Measurements from ENCODE around the gene BIRC3. TPM values are rescaled to one million over a fixed set of nuclear protein-coding genes. Genes with fewer than 3 reads are reported as not detected.

The BIRC3 gene
- total RNA-seq, result 10 to 100 TPM; 13.7 to 19.3 TPM
- polyA plus RNA-seq, result 10 to 100 TPM in 1 of 2 donors, 1 to 10 TPM in 1; 2.6 to 10.1 TPM
- long read RNA-seq, donor 1, partial matches to known transcripts, result 31 of 33 reads
- long read RNA-seq, donor 1, other reads (novel, unspliced or antisense), result 2 of 33 reads
- long read RNA-seq, donor 2, full-length matches to known transcripts, result 2 of 18 reads
- long read RNA-seq, donor 2, partial matches to known transcripts, result 10 of 18 reads
- long read RNA-seq, donor 2, other reads (novel, unspliced or antisense), result 6 of 18 reads

DNA sequence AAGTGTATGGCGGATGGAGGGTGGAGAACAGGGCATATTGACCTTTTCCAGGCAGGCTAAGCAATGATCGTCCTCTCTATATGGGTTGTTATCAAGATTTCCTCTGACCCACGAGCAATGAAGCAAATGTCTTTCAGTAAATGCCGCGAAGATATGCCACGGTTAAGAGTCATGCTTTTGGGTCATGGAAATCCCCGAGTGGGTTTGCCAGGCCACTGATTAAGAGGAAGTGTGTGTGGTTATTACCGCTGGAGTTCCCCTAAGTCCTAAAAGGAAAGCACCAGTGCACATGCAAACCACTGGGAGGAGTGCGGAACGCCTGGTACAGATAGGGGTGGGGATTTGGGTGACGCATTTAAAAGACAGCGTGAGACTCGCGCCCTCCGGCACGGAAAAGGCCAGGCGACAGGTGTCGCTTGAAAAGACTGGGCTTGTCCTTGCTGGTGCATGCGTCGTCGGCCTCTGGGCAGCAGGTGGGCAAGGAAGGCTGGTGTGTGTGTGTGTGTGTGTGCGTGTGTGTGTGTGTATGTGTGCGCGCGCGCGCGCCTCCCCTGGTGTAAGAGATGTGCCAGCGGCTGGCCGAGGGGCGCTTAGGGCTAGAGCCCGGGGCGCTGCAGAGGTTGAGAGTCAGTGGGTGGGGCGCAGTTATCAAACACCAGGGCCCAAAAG lies at the start of gene BIRC3:
BIRC3 (plus strand) TSS at position 386 of the 669 bp plus-strand sequence. CDS start 7,026 bp downstream, outside the sequence.
- H3K27ac ChIP-seq (ENCODE audit: low read depth in 1 of 2, low read length in 2 of 2), result peak within 1 kb of the TSS in 1 of 2 donors; percentile 37
- DNase-seq, result peak; percentile 88 to 89
- H3K4me3 ChIP-seq (ENCODE audit: low read length in 2 of 2), result peak within 1 kb of the TSS; percentile 64 to 92
- H3K36me3 ChIP-seq (ENCODE audit: control insufficient read depth in 1 of 2, insufficient read depth in 2 of 2, low read length in 1 of 2), result no peaks in the 10 kb centered on the region
- intact Hi-C loops (cut with DNase I), result no loop called here
- peaks cover 4 to 13% of the 10 kb centered on the region in 2 donors for H3K4me1 ChIP-seq (ENCODE audit: control insufficient read depth in 1 of 2, insufficient read depth in 2 of 2, low read length in 2 of 2)
- WGBS, 2 donors, result 2% methylated on average over 34 of the region's 34 CpGs
- ATAC-seq (ENCODE audit: low FRiP score), result peak; percentile 94
- H3K9me3 ChIP-seq (ENCODE audit: control insufficient read depth, low read length), result no peaks in the 10 kb centered on the region
- no peaks in the 10 kb centered on the region for H3K27me3 ChIP-seq (ENCODE audit: control insufficient read depth in 1 of 2, insufficient read depth in 2 of 2, low read length in 1 of 2)

DNA sequence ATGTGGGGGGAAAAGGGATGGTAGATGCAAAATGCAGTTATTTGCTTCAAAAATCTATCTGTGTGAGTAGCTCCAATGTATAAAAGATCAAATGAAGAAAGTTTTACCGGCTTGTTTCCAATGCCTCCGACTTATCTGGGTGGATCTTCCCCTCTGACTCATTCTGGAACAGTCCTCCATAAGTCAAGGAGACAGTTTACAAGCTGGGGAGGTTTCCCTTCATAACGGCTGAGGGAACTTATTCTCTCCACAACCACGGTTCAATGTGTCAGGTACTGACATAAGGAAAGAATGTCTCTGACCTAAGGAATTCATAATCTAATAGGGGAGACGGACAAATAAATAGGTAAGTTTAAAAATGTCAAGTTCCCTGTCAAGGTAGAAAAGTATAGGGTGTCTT lies 49.7 kb upstream of the BIRC3 start:
- H3K4me3 ChIP-seq (ENCODE audit: low read length in 2 of 2), result no peak overlapping the region
- no peaks in the 10 kb centered on the region for H3K27me3 ChIP-seq (ENCODE audit: control insufficient read depth in 1 of 2, insufficient read depth in 2 of 2, low read length in 1 of 2)
- H3K9me3 ChIP-seq (ENCODE audit: control insufficient read depth, low read length), result no peaks in the 10 kb centered on the region
- ATAC-seq (ENCODE audit: low FRiP score) (peak; percentile 37), DNase-seq (no peak)
- peaks cover 0 to 3% of the 10 kb centered on the region in 2 donors for H3K4me1 ChIP-seq (ENCODE audit: control insufficient read depth in 1 of 2, insufficient read depth in 2 of 2, low read length in 2 of 2)
- H3K36me3 ChIP-seq (ENCODE audit: control insufficient read depth in 1 of 2, insufficient read depth in 2 of 2, low read length in 1 of 2), result no peaks in the 10 kb centered on the region
- 44 to 50% methylated on average over 5 of the region's 5 CpGs for WGBS, 2 donors
- H3K27ac ChIP-seq (ENCODE audit: low read depth in 1 of 2, low read length in 2 of 2), result peak overlapping the region in 1 of 2 donors; percentile 76
- intact Hi-C loops (cut with DNase I), result no loop called here

DNA sequence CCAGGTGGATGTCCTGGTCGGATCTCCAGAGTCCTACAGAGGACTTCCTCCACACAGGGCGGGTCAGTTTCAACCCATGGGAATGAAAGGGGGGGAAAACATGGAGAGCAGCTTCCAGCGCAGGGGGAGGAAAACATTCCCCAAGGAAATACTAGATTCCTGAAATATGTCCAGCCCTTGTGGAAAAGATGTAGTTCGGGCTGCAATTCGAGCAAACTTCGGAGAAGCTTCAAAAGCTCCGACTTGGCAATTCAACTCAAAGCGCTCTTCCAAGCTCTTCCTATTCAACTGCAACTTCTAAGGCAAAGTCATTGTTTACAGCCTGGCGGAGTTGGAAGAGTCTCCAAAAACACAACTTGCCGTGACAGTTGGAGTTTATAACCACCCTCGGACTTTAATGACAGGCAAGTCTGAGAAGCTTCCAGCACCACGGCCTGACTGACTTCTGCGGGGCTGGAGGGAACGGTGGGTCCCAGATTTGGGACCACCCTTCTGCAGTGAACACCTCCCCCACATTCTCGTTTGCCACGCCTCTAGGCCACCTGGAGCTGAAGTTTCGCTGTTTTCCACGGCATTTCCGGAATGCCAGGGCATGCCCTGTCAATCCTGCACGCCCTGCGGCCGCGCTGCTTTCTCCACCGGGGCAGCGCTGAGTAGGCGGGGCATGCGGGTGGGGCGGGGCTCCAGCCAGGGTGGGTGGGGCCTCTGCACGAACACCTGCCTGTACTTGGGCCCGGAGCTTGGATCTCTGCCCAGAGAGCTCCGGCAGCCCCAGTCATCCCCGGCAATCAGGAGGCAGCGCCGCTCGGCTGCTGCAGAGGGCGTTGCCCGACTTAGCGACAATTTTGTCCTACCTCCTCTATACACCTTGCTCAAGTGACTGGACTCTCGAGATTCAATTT lies 49.0 kb upstream of the BIRC3 start:
- no peaks in the 10 kb centered on the region for H3K27me3 ChIP-seq (ENCODE audit: control insufficient read depth in 1 of 2, insufficient read depth in 2 of 2, low read length in 1 of 2)
- DNase-seq (peak; percentile 84 to 91), ATAC-seq (ENCODE audit: low FRiP score) (peak; percentile 84)
- peak overlapping the region; percentile 27 to 62 for H3K4me3 ChIP-seq (ENCODE audit: low read length in 2 of 2)
- peak overlapping the region in 1 of 2 donors; percentile 76 for H3K27ac ChIP-seq (ENCODE audit: low read depth in 1 of 2, low read length in 2 of 2)
- intact Hi-C loops (cut with DNase I), result no loop called here
- peaks cover 0 to 3% of the 10 kb centered on the region in 2 donors for H3K4me1 ChIP-seq (ENCODE audit: control insufficient read depth in 1 of 2, insufficient read depth in 2 of 2, low read length in 2 of 2)
- no peaks in the 10 kb centered on the region for H3K9me3 ChIP-seq (ENCODE audit: control insufficient read depth, low read length)
- H3K36me3 ChIP-seq (ENCODE audit: control insufficient read depth in 1 of 2, insufficient read depth in 2 of 2, low read length in 1 of 2), result no peaks in the 10 kb centered on the region
- WGBS, 2 donors, result 5 to 8% methylated on average over 39 of the region's 39 CpGs

DNA sequence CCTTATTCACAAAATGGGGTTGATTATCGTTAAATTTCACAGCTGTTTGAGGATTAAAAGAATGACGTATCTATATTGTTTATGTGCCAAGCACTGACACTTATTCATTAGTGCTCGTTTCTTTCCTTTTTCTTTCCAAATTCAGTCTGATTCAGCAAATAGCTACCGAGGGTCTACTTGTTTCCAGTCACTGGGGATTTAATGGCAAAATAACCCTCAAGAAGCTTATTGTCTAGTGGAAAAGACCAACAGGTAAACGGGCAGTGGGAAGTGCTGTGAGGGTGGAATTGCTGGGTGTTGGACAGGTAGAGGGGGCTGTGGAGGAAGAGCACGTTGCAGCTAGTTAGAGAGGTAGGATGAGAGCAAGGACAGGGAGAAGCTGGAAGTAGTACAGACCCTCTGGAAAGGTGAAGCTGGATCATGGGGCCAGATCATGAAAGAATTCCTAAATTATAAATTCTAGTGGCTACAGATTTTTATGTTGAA lies 48.3 kb upstream of the BIRC3 start:
- Histone ChIP-seq H3K36me3 (ENCODE audit: control insufficient read depth in 1 of 2, insufficient read depth in 2 of 2, low read length in 1 of 2) (no peaks in the 10 kb centered on the region), H3K4me1 (ENCODE audit: control insufficient read depth in 1 of 2, insufficient read depth in 2 of 2, low read length in 2 of 2) (peaks cover 0 to 3% of the 10 kb centered on the region in 2 donors), H3K9me3 (ENCODE audit: control insufficient read depth, low read length) (no peaks in the 10 kb centered on the region), H3K27ac (ENCODE audit: low read depth in 1 of 2, low read length in 2 of 2) (no peak overlapping the region), H3K27me3 (ENCODE audit: control insufficient read depth in 1 of 2, insufficient read depth in 2 of 2, low read length in 1 of 2) (no peaks in the 10 kb centered on the region), H3K4me3 (ENCODE audit: low read length in 2 of 2) (peak overlapping the region; percentile 27 to 62)
- intact Hi-C loops (cut with DNase I), result no loop called here
- DNase-seq (no peak), ATAC-seq (ENCODE audit: low FRiP score) (no peak)
- WGBS, 2 donors, result 20% methylated on average over 6 of the region's 6 CpGs

DNA sequence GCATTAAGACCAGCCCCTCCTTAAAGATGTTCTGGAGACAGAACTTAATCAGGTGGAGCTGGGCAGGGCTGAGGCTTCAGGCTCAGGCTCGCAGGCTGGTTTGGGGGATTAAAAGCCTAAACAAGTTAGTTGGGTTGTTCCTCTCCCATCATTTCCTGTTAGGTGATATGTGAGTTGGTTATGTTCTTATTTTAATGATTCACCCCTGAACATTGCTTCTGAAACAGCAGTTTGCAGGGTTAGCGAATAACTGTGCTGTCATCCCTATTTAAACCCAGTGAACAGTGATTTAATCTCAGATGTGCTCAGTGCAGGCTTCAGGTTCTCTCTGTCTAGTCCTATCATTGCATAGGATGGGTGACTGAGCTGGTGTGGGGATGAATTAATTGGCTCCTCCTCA lies 47.4 kb upstream of the BIRC3 start:
- Histone ChIP-seq H3K27ac (ENCODE audit: low read depth in 1 of 2, low read length in 2 of 2) (no peak overlapping the region), H3K27me3 (ENCODE audit: control insufficient read depth in 1 of 2, insufficient read depth in 2 of 2, low read length in 1 of 2) (no peaks in the 10 kb centered on the region), H3K4me1 (ENCODE audit: control insufficient read depth in 1 of 2, insufficient read depth in 2 of 2, low read length in 2 of 2) (peaks cover 0 to 3% of the 10 kb centered on the region in 2 donors), H3K36me3 (ENCODE audit: control insufficient read depth in 1 of 2, insufficient read depth in 2 of 2, low read length in 1 of 2) (no peaks in the 10 kb centered on the region), H3K9me3 (ENCODE audit: control insufficient read depth, low read length) (no peaks in the 10 kb centered on the region), H3K4me3 (ENCODE audit: low read length in 2 of 2) (no peak overlapping the region)
- intact Hi-C loops (cut with DNase I), result no loop called here
- ATAC-seq (ENCODE audit: low FRiP score) (no peak), DNase-seq (no peak)
- WGBS, 2 donors, result 91 to 98% methylated on average over 2 of the region's 2 CpGs

DNA sequence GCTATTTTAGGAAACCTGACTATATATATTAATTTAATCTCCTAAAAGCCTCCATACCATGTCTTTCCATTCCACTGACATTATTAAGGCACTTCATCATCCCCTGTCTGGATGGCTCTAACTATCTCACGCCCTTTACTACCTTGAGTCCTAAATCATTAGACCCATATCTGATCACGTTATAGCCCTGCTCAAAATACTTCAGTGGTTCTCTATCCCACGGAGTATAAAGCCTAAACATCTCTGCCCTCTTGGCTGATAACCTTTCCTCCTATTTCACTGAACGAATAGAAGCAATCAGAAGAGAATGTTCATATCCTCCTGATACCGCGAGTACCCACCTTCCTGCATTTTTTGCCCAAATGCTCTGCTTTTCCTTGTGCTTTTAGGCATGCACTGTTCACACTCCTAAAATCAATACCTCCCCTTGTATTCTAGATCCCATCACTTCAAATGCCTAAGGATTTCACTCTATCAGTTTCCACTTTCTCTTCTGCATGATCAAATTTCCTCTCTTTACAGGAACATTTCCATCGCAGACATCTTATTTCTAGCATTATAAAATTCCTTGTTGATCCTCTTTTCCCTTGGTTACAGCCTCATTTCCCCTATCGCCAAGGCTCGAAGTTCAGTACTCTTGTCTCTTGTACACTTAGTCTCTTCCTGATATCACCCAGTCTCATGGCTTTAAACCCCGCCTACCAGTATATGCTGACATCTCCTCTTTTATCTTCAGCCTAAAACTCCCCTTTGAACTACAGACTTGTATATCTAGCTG lies 45.0 kb upstream of the BIRC3 start:
- Histone ChIP-seq H3K27me3 (ENCODE audit: control insufficient read depth in 1 of 2, insufficient read depth in 2 of 2, low read length in 1 of 2) (no peaks in the 10 kb centered on the region), H3K27ac (ENCODE audit: low read depth in 1 of 2, low read length in 2 of 2) (no peak overlapping the region), H3K4me3 (ENCODE audit: low read length in 2 of 2) (no peak overlapping the region), H3K4me1 (ENCODE audit: control insufficient read depth in 1 of 2, insufficient read depth in 2 of 2, low read length in 2 of 2) (peaks cover 0 to 3% of the 10 kb centered on the region in 2 donors), H3K9me3 (ENCODE audit: control insufficient read depth, low read length) (no peaks in the 10 kb centered on the region), H3K36me3 (ENCODE audit: control insufficient read depth in 1 of 2, insufficient read depth in 2 of 2, low read length in 1 of 2) (no peaks in the 10 kb centered on the region)
- DNase-seq (no peak), ATAC-seq (ENCODE audit: low FRiP score) (no peak)
- intact Hi-C loops (cut with DNase I), result no loop called here
- WGBS, 2 donors, result 87% methylated on average over 10 of the region's 10 CpGs

DNA sequence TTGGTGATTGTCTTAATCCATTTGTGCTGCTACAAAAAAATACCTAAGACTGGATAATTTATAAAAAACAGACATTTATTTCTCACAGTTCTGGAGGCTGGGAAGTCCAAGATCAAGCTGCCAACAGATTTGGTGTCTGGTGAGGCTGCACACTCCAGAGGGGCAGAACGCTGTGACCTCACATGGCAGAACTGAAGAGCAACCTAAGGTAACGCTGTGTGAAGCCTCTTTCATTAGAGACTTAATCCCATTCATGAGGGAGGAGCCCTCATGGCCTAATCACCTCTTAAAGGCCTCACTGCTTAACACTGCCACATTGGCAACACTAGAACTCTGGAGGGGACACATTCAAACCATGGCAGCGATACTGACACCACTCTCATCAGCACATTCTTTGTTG lies 42.7 kb upstream of the BIRC3 start:
- H3K9me3 ChIP-seq (ENCODE audit: control insufficient read depth, low read length), result no peaks in the 10 kb centered on the region
- no peaks in the 10 kb centered on the region for H3K36me3 ChIP-seq (ENCODE audit: control insufficient read depth in 1 of 2, insufficient read depth in 2 of 2, low read length in 1 of 2)
- no peaks in the 10 kb centered on the region for H3K4me1 ChIP-seq (ENCODE audit: control insufficient read depth in 1 of 2, insufficient read depth in 2 of 2, low read length in 2 of 2)
- intact Hi-C loops (cut with DNase I), result loop anchor here in 1 of 2 donors (5.0 kb wide), 2 partner anchors 37 to 162 kb away; partner anchors contain the start of gene YAP1
- H3K4me3 ChIP-seq (ENCODE audit: low read length in 2 of 2), result no peak overlapping the region
- H3K27ac ChIP-seq (ENCODE audit: low read depth in 1 of 2, low read length in 2 of 2), result no peak overlapping the region
- 99% methylated on average over 3 of the region's 3 CpGs for WGBS, 2 donors
- ATAC-seq (ENCODE audit: low FRiP score) (no peak), DNase-seq (no peak)
- no peaks in the 10 kb centered on the region for H3K27me3 ChIP-seq (ENCODE audit: control insufficient read depth in 1 of 2, insufficient read depth in 2 of 2, low read length in 1 of 2)

DNA sequence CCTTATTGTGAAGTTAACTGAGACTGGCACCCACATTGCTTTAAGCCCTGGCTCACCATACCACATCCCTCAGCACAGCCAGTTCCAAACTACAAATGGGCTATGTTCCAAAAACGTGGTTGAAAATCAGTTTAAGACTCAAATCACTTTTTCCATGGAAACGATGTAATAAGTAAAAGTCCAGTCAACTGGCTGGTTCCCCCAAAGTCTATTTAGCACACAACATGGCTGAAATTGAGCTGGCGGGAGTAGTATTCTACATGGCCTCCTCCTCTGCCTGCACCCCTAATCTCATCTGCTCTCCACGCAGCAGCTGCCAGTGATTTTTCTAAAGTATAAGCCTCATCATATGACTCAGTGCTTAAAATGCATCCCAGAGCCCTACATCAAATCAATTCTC lies 40.9 kb upstream of the BIRC3 start:
- intact Hi-C loops (cut with DNase I), result loop anchor here in 1 of 2 donors (5.0 kb wide), 2 partner anchors 39 to 164 kb away; partner anchors contain the start of gene YAP1
- H3K27ac ChIP-seq (ENCODE audit: low read depth in 1 of 2, low read length in 2 of 2), result no peak overlapping the region
- H3K9me3 ChIP-seq (ENCODE audit: control insufficient read depth, low read length), result no peaks in the 10 kb centered on the region
- ATAC-seq (ENCODE audit: low FRiP score) (no peak), DNase-seq (no peak)
- no peaks in the 10 kb centered on the region for H3K4me1 ChIP-seq (ENCODE audit: control insufficient read depth in 1 of 2, insufficient read depth in 2 of 2, low read length in 2 of 2)
- 38 to 42% methylated on average over 4 of the region's 4 CpGs for WGBS, 2 donors
- H3K27me3 ChIP-seq (ENCODE audit: control insufficient read depth in 1 of 2, insufficient read depth in 2 of 2, low read length in 1 of 2), result no peaks in the 10 kb centered on the region
- no peaks in the 10 kb centered on the region for H3K36me3 ChIP-seq (ENCODE audit: control insufficient read depth in 1 of 2, insufficient read depth in 2 of 2, low read length in 1 of 2)
- H3K4me3 ChIP-seq (ENCODE audit: low read length in 2 of 2), result no peak overlapping the region
